SJSA1 (cell line): ENCODE data around the gene TFAP2A. TPM values are rescaled to one million over a fixed set of nuclear protein-coding genes. Genes with fewer than 3 reads are reported as not detected.

ENCODE experiments used
- DNase-seq, 2 experiments: peaks; one replicate each; pipeline ENCODE4 v3.0.0-alpha.2; 2015 to 2020; ENCODE audit warnings: low spot score in 2 of 2, low read depth in 1 of 2
- H3K27ac ChIP-seq: fragments of 250-450 bp; sonication (Bioruptor Pico); 2 replicates; pipeline ENCODE4 v1.5.1; 2020; ENCODE audit warnings: mild to moderate bottlenecking, moderate library complexity
- H3K27me3 ChIP-seq: fragments of 250-450 bp; sonication (Bioruptor Pico); replicated peaks from 2 replicates; pipeline ENCODE4 v1.5.1; 2020; ENCODE audit warnings: mild to moderate bottlenecking, moderate library complexity
- H3K36me3 ChIP-seq: fragments of 250-450 bp; sonication (Bioruptor Pico); 2 replicates; pipeline ENCODE4 v1.5.1; 2020; ENCODE audit warnings: mild to moderate bottlenecking
- H3K4me1 ChIP-seq: fragments of 250-450 bp; sonication (Bioruptor Pico); replicated peaks from 2 replicates; pipeline ENCODE4 v1.6.1; 2021; ENCODE audit warnings: mild to moderate bottlenecking
- H3K4me3 ChIP-seq: fragments of 250-450 bp; sonication (Bioruptor Pico); 2 replicates; pipeline ENCODE4 v1.5.1; 2020; ENCODE audit warnings: mild to moderate bottlenecking
- H3K9me3 ChIP-seq: fragments of 250-450 bp; sonication (Bioruptor Pico); replicated peaks from 2 replicates; pipeline ENCODE4 v1.5.1; 2020; ENCODE audit warnings: mild to moderate bottlenecking
- total RNA-seq: library from RNA; depleted of rRNA; stranded (reverse); fragments of >200 nt; shearing (Covaris generic); gene quantifications from 2 replicates; pipeline ENCODE4 v1.2.3, GENCODE V29; 2014; rRNA removed

Gene TFAP2A
- total RNA-seq, 1 experiment from 2014 or later = 10.2 TPM

DNA sequence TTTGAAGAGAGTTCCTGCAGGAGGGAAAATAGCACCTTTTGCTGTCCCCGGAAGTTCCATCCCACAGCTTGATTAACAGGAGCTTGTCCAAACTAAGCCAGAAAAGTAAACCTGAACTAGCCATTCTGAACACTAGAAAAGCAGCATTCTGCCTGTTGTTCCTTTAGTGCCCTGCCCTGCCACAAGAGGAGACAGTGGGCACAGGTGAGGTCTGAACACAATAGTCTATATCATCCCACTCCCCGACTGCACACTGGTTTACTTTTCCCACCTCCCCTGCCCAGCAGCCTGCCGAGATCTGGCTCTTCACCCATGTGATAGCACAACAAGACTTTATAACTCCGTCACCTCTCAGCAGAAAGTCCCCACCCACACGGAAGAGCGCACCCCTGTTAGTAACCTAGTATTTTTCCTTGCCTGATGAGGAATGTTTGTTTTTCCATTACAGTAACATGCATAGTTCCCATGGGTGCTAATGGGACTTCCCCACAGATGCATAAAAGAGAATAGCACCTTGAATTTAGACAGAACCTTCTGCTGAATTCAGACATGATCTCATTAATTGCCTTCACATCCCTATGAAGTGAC, 59.7 kb downstream of the TFAP2A start:
- 0 out of 2 replicates have a peak overlapping the region, but pooled peaks have one; percentile 3 for H3K27ac ChIP-seq
- peak in 1 of 2 experiments; percentile 27 for DNase-seq
- no peak overlapping the region for H3K4me3 ChIP-seq
- H3K4me1 ChIP-seq = peaks cover 9% of the 10 kb centered on the region
- H3K27me3 ChIP-seq = no peaks in the 10 kb centered on the region
- no peaks in the 10 kb centered on the region for H3K36me3 ChIP-seq
- H3K9me3 ChIP-seq = 0 out of 2 replicates have a peak, but pooled peaks cover 4% of the 10 kb centered on the region

DNA sequence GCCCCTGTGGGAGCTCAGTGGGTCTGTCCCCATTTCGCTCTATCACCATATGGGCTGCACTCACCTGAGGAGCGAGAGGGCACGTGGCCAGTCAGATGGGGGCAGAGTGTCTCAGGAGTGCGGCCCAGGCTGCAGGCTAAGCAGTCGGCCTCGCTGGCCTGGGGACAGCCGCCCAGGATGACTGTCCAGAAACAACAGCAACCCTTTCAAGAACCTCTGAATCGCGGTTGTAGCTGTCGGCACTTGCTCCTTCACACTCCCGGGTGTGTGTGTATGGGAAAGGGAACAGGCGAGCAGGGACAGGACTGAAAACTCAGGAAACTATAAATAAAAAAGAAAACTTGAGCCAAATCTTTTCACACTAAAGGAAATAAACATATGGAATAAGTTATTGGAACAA, 63.1 kb downstream of the TFAP2A start:
- no peaks in the 10 kb centered on the region for H3K36me3 ChIP-seq
- no peak for DNase-seq

DNA sequence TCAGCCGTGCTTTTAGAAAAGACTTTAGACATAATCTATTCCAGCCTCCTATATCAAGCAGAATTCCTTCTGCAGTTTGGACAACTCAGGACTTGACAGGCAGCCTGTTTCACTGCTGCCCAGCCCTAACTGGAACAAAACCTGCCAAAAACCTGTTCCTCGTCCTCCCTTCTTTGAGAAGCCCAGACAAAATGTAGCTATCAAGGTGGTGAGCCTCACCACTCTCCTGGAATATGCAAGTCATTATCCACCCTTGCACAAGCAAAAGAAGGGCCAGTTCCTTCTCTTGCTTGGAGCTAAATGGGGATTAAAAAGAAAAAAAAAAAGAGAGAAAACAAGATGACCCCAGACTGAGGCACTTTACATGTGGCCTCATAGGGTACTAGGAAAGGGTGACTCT, 64.2 kb downstream of the TFAP2A start:
- no peak overlapping the region for H3K4me3 ChIP-seq
- no peak for DNase-seq
- H3K27me3 ChIP-seq = no peaks in the 10 kb centered on the region
- H3K9me3 ChIP-seq = 0 out of 2 replicates have a peak, but pooled peaks cover 4% of the 10 kb centered on the region
- H3K36me3 ChIP-seq = no peaks in the 10 kb centered on the region
- H3K4me1 ChIP-seq = peaks cover 17% of the 10 kb centered on the region
- no peak overlapping the region for H3K27ac ChIP-seq

More for the DNA sequence above, 63.1 kb downstream of the TFAP2A start:
- Histone ChIP-seq H3K27me3 (no peaks in the 10 kb centered on the region), H3K27ac (no peak overlapping the region), H3K4me3 (no peak overlapping the region), H3K4me1 (peaks cover 18% of the 10 kb centered on the region), H3K9me3 (0 out of 2 replicates have a peak, but pooled peaks cover 4% of the 10 kb centered on the region)

DNA sequence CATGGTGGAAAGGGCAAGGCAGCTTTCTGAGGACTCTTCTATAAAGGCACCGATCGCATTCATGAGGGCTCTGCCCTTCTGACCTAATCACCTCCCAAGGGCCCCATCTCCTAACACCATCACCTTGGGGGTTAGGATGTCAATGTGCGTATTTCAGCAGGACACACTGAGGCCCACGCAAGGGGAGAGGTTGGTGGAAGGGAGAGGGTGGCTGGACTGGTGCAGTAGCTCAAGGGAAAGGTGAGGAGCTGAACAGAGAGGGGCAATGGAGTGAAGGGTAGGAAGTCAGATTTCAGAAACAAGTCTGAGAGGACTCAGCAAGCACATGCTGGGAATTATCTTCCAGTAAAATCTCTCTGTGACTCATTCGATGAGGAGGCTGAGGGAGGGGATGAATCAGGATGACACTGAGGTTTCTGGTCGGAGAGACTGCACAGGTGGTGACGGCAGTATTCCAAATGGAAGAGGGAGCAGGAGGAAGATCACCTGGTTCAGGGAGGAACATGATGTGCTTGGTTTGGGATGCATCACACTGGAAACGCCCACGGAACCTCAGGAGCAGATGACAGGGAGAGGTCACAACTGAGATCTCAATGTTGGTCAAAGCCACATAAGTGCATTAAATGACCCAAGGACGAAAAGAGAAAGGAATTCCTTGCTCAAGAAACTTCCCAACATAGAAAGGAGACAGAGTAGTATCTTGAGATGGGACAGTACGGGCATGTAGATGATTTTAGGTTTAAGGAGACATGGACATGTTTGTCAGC, 67.1 kb downstream of the TFAP2A start:
- no peak overlapping the region for H3K4me3 ChIP-seq
- H3K27me3 ChIP-seq = no peaks in the 10 kb centered on the region
- H3K9me3 ChIP-seq = no peaks in the 10 kb centered on the region
- no peaks in the 10 kb centered on the region for H3K36me3 ChIP-seq
- peak; percentile 33 to 46 for DNase-seq
- H3K4me1 ChIP-seq = peaks cover 8% of the 10 kb centered on the region
- no peak overlapping the region for H3K27ac ChIP-seq

Other genes starting within 250 kb of the TFAP2A start
- gene GCNT2, start 106.3 kb upstream of the TFAP2A start, total RNA-seq = 27.3 and 38.0 TPM in 2 replicates